H1 (cell line): Measurements from ENCODE around the gene E2F8. TPM values are rescaled to one million over a fixed set of nuclear protein-coding genes. Genes with fewer than 3 reads are reported as not detected.

Experiments
- CTCF ChIA-PET: fragments of 300-600 bp; sonication (Branson Sonifier 250); formaldehyde crosslinking; loops from one replicate; lab custom pipeline; 2021; ENCODE audit not compliant: partially characterized antibody; lab: Charles Lee
- POLR2A ChIA-PET: fragments of 300-600 bp; sonication (Branson Sonifier 250); formaldehyde crosslinking; loops from one replicate; lab custom pipeline; 2021; ENCODE audit warnings: inconsistent platforms; ENCODE audit not compliant: partially characterized antibody; lab: Charles Lee
- DNase-seq, 2 experiments: peaks; one replicate each; pipeline versions ENCODE4 v3.0.0 to v3.0.0-alpha.2; 2010 to 2022; ENCODE audit warnings: low spot score in 2 of 2, low read depth in 1 of 2, mixed read lengths in 1 of 2
- FAIRE-seq: peaks from 2 replicates; lab custom pipeline; 2011; peaks lifted over from hg19 to GRCh38; lab: Jason Lieb, UNC
- H2AFZ ChIP-seq: 2 replicates; pipeline ENCODE4 v1.8.1; 2012; ENCODE audit warnings: low read length, inconsistent platforms
- H2AK5ac ChIP-seq: 2 replicates; pipeline ENCODE4 v1.6.1; 2013; ENCODE audit warnings: low read depth, low read length
- H2BK120ac ChIP-seq: replicated peaks from 2 replicates; pipeline ENCODE3; 2013; ENCODE audit warnings: low read depth, low read length, inconsistent platforms
- H2BK12ac ChIP-seq: 2 replicates; pipeline ENCODE4 v1.6.1; 2013; ENCODE audit warnings: low read depth, low read length
- H2BK15ac ChIP-seq: 2 replicates; pipeline ENCODE4 v1.6.1; 2013; ENCODE audit warnings: low read length
- H2BK20ac ChIP-seq: 2 replicates; pipeline ENCODE4 v1.6.1; 2013; ENCODE audit warnings: low read length
- H2BK5ac ChIP-seq: 2 replicates; pipeline ENCODE4 v1.6.1; 2013; ENCODE audit warnings: low read depth, low read length
- H3K14ac ChIP-seq: 2 replicates; pipeline ENCODE4 v1.6.1; 2013; ENCODE audit warnings: inconsistent platforms; ENCODE audit not compliant: insufficient read length
- H3K18ac ChIP-seq: 2 replicates; pipeline ENCODE4 v1.6.1; 2013; ENCODE audit warnings: low read length; ENCODE audit errors: extremely low read depth
- H3K23ac ChIP-seq: 2 replicates; pipeline ENCODE4 v1.6.1; 2013; ENCODE audit warnings: inconsistent platforms; ENCODE audit not compliant: insufficient read length
- H3K23me2 ChIP-seq: 2 replicates; pipeline ENCODE4 v1.6.1; 2013; ENCODE audit warnings: low read depth, low read length
- H3K27ac ChIP-seq: 2 replicates; pipeline ENCODE4 v1.6.1; 2011; ENCODE audit warnings: low read depth, low read length, inconsistent platforms
- H3K27me3 ChIP-seq, 4 experiments: replicated peaks in 1 of 4; 1 replicate in 1 of 4; 2 replicates in 3 of 4; pipeline versions ENCODE4 v1.6.1 to v1.8.1; 2011 to 2013; ENCODE audit warnings: low read length in 3 of 4, mild to moderate bottlenecking in 3 of 4, inconsistent platforms in 2 of 4, mixed read lengths in 2 of 4, moderate library complexity in 1 of 4; ENCODE audit not compliant: control insufficient read depth in 3 of 4, insufficient read depth in 3 of 4; ENCODE audit errors: extremely low read depth in 1 of 4
- H3K36me3 ChIP-seq, 4 experiments: 2 replicates each; pipeline versions ENCODE4 v1.6.1 to v1.8.1; 2011 to 2013; ENCODE audit warnings: mild to moderate bottlenecking in 4 of 4, low read length in 3 of 4, moderate library complexity in 2 of 4, control low read depth in 1 of 4, inconsistent platforms in 1 of 4; ENCODE audit not compliant: insufficient read depth in 4 of 4, control insufficient read depth in 2 of 4
- H3K4ac ChIP-seq: replicated peaks from 2 replicates; pipeline ENCODE3; 2013; ENCODE audit warnings: low read length, low read depth, mixed read lengths, inconsistent platforms; ENCODE audit not compliant: insufficient read length
- H3K4me1 ChIP-seq, 4 experiments: replicated peaks in 1 of 4; 1 replicate in 1 of 4; 2 replicates in 3 of 4; pipeline versions ENCODE4 v1.6.1 to v1.8.1; 2011 to 2013; ENCODE audit warnings: low read length in 3 of 4, inconsistent platforms in 2 of 4, mixed read lengths in 1 of 4; ENCODE audit not compliant: insufficient read depth in 4 of 4, control insufficient read depth in 3 of 4
- H3K4me2 ChIP-seq, 2 experiments: 2 replicates each; pipeline versions ENCODE4 v1.6.1 to v1.8.1; 2011 to 2013; ENCODE audit warnings: low read depth in 2 of 2, low read length in 2 of 2, control low read depth in 1 of 2, inconsistent platforms in 1 of 2, mild to moderate bottlenecking in 1 of 2; ENCODE audit not compliant: insufficient read depth in 1 of 2
- H3K4me3 ChIP-seq, 4 experiments: fragments of 200-600, 300-600 bp in 1 of 4; sonication (generic), shearing (Covaris generic), sonication (Bioruptor Twin) in 1 of 4; 2 replicates each; pipeline versions ENCODE4 v1.5.1 to v1.8.1; 2011 to 2016; ENCODE audit warnings: low read length in 4 of 4, low read depth in 3 of 4, control low read depth in 2 of 4, inconsistent platforms in 2 of 4, mild to moderate bottlenecking in 2 of 4, mixed read lengths in 1 of 4, moderate library complexity in 1 of 4; ENCODE audit not compliant: insufficient read depth in 2 of 4; ENCODE audit errors: extremely low read depth in 1 of 4
- H3K56ac ChIP-seq: replicated peaks from 2 replicates; pipeline ENCODE3; 2013; ENCODE audit warnings: low read depth, mild to moderate bottlenecking, mixed read lengths, low read length, inconsistent platforms; ENCODE audit not compliant: insufficient read length
- H3K79me1 ChIP-seq: 2 replicates; pipeline ENCODE4 v1.6.1; 2013; ENCODE audit warnings: low read depth, low read length, control low read depth
- H3K79me2 ChIP-seq, 2 experiments: 2 replicates each; pipeline versions ENCODE4 v1.6.1 to v1.8.1; 2012 to 2013; ENCODE audit warnings: low read length in 2 of 2, mild to moderate bottlenecking in 2 of 2, inconsistent platforms in 1 of 2; ENCODE audit not compliant: insufficient read depth in 2 of 2, control insufficient read depth in 1 of 2
- H3K9ac ChIP-seq, 4 experiments: replicated peaks in 1 of 4; 1 replicate in 1 of 4; 2 replicates in 3 of 4; pipeline versions ENCODE4 v1.6.1 to v1.8.1; 2011 to 2013; ENCODE audit warnings: low read depth in 3 of 4, low read length in 3 of 4, control low read depth in 2 of 4, mild to moderate bottlenecking in 2 of 4, moderate library complexity in 2 of 4, inconsistent platforms in 1 of 4; ENCODE audit errors: extremely low read depth in 1 of 4
- H3K9me3 ChIP-seq, 2 experiments: 2 replicates each; pipeline versions ENCODE4 v1.6.1 to v1.8.1; 2012 to 2013; ENCODE audit warnings: mild to moderate bottlenecking in 2 of 2, moderate library complexity in 2 of 2, control low read depth in 1 of 2, inconsistent platforms in 1 of 2, low read depth in 1 of 2, low read length in 1 of 2, mixed read lengths in 1 of 2; ENCODE audit not compliant: insufficient read depth in 2 of 2
- H4K20me1 ChIP-seq, 2 experiments: replicated peaks in 1 of 2; 2 replicates each; pipeline versions ENCODE3 to v1.8.1; 2011 to 2013; ENCODE audit warnings: inconsistent platforms in 2 of 2, low read length in 2 of 2, mild to moderate bottlenecking in 1 of 2; ENCODE audit not compliant: insufficient read depth in 2 of 2, control insufficient read depth in 1 of 2
- H4K5ac ChIP-seq: 2 replicates; pipeline ENCODE4 v1.6.1; 2013; ENCODE audit warnings: low read length, low read depth, mixed read lengths, inconsistent platforms; ENCODE audit not compliant: insufficient read length
- H4K8ac ChIP-seq: 2 replicates; pipeline ENCODE4 v1.8.0; 2013; ENCODE audit warnings: mild to moderate bottlenecking, moderate library complexity, low read length, inconsistent platforms; ENCODE audit not compliant: insufficient read depth; ENCODE audit errors: extremely low read depth
- H4K91ac ChIP-seq: replicated peaks from 2 replicates; pipeline ENCODE3; 2013; ENCODE audit warnings: low read length, mixed read lengths, inconsistent platforms; ENCODE audit not compliant: insufficient read length
- BRCA1 ChIP-seq: IDR thresholded peaks from 2 replicates; pipeline ENCODE4 v1.6.1; 2012; ENCODE audit warnings: low read depth, low read length, improper control_type of control experiment
- CEBPB ChIP-seq: IDR thresholded peaks from 2 replicates; pipeline ENCODE4 v1.6.1; 2012; ENCODE audit warnings: low read depth, low read length
- E2F6 ChIP-seq: IDR thresholded peaks from 2 replicates; pipeline ENCODE4 v1.6.1; 2012; ENCODE audit warnings: inconsistent platforms
- EGR1 ChIP-seq: IDR thresholded peaks from 2 replicates; pipeline ENCODE4 v1.6.1; 2011; ENCODE audit warnings: low read depth, low read length, borderline replicate concordance
- HDAC2 ChIP-seq, 2 experiments: fragments of 300-600 bp in 1 of 2; sonication (generic) in 1 of 2; IDR thresholded peaks; 2 replicates each; pipeline ENCODE4 v1.6.1; 2011 to 2012; ENCODE audit warnings: low read depth in 2 of 2, low read length in 2 of 2, mild to moderate bottlenecking in 2 of 2, moderate library complexity in 2 of 2, borderline replicate concordance in 1 of 2, inconsistent platforms in 1 of 2
- KDM5A ChIP-seq: fragments of 200-600 bp; IDR thresholded peaks from 2 replicates; pipeline ENCODE4 v1.7.1; 2012; ENCODE audit warnings: mild to moderate bottlenecking, low read length, inconsistent platforms, mixed read lengths
- RBBP5 ChIP-seq: IDR thresholded peaks from 2 replicates; pipeline ENCODE4 v1.7.1; 2012; ENCODE audit warnings: low read depth, mild to moderate bottlenecking, inconsistent platforms, low read length, moderate library complexity, borderline replicate concordance
- SP4 ChIP-seq: IDR thresholded peaks from 2 replicates; pipeline ENCODE4 v1.6.1; 2012; ENCODE audit warnings: low read length, inconsistent platforms
- SRF ChIP-seq: IDR thresholded peaks from 2 replicates; pipeline ENCODE4 v1.6.1; 2011; ENCODE audit warnings: mild to moderate bottlenecking, low read depth, low read length, moderate library complexity
- TCF12 ChIP-seq: IDR thresholded peaks from 2 replicates; pipeline ENCODE4 v1.6.1; 2011; ENCODE audit warnings: low read depth, mild to moderate bottlenecking, low read length
- WGBS, 2 experiments: shearing (Covaris generic) in 1 of 2; methylation state at CpG; one replicate each; pipeline versions ENCODE4 v1.1.6 to v1.1.7; 2013 to 2015; ENCODE audit warnings: low lambda C conversion rate in 2 of 2, mixed read lengths in 2 of 2, inconsistent platforms in 1 of 2, low coverage in 1 of 2, missing lambda C conversion rate in 1 of 2; ENCODE audit not compliant: insufficient replicate concordance in 2 of 2, insufficient coverage in 1 of 2, insufficient read length in 1 of 2; ENCODE audit errors: extremely low coverage in 1 of 2, missing lambda C conversion rate in 1 of 2; 5-methylcytosine and 5-hydroxymethylcytosine counted together
- polyA plus RNA-seq, 7 experiments: library from polyadenylated mRNA; depleted of rRNA in 3 of 7; stranded (reverse) in 5 of 7; unstranded in 2 of 7; fragments of >200 nt in 5 of 7; fragments of 200-250 nt in 2 of 7; gene quantifications; 1 replicate in 5 of 7; 2 replicates in 1 of 7; 4 replicates in 1 of 7; pipeline versions ENCODE4 v1.2.1 to v1.2.3, GENCODE V29; 2011 to 2013; ENCODE audit warnings: missing spikeins in 2 of 7, mixed read lengths in 2 of 7
- total RNA-seq: library from RNA; stranded (reverse); fragmentation: NEBNext Ultra II Directional; extraction: Animal tissue kit (Norgen Biotek cat#: 25700); gene quantifications from 2 replicates; pipeline ENCODE4 v1.2.1, GENCODE V29; 2021

Gene E2F8
- total and polyA plus RNA-seq, 2 of the 8 experiments (the other 6 are each of a cell fraction or from before 2014, with no cell fraction given), result 5.4 to 11.4 TPM

DNA sequence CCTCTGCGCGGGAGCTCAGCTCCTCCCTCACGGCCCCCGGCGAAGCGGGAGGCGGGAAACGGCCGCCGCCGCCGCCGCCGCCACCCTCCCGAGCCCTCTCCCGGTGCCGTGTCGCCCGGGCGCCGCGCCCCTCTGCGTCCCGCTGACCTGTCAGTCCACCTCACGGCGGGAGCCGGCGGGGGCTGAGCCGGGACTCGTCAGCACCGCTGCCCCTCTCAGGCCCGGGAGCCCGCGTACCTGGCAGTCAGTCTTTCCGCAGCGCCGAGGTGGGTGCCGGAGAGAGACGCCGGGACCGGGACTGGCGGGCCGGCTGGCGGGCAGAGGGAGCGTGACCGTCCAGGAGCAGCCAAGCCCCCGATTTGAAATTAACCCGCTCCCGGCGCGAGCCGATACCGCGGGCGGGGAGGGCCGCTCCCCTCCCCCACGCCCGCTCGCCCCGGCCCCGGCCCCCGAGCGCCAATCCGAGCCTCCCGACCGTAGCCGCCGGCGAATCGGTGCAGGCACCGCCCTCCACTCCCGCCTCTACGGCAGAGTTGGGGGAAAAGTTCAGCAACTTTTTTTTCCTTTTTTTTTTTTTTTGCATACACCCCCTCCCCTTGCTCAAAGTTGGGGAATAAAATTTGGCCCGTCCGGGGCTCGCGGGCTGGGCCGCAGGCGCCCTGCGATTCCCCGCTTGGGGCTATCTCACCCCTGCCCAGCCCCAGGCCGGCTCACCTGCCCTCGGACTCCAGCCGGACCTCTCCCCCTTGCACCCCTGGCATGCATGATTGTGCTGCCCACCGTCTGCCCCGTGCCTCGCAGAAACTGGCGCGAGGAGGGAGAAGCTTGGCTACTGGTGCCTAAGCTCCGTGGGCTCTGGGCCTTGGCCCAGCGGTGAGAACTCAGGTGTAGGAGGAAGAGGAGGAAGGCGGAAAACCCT, 774 bp upstream of the E2F8 start:
- no peak overlapping the region; the same call in 1 of the 2 replicates for H2BK15ac ChIP-seq
- 7% methylated on average over 16 of the region's 92 CpGs; no CpG with 5 or more reads in 1 of the 2 experiments for WGBS, 2 experiments
- H3K9me3 ChIP-seq, result no peaks in the 10 kb centered on the region
- 0 out of 2 replicates have a peak overlapping the region, but pooled peaks have one; percentile 36 for H4K8ac ChIP-seq
- peak overlapping the region; percentile 65; the same call in 1 of the 2 replicates for H3K27ac ChIP-seq
- H3K79me1 ChIP-seq, result no peaks in the 10 kb centered on the region
- H4K5ac ChIP-seq, result peak overlapping the region; percentile 67
- H2BK20ac ChIP-seq, result no peak overlapping the region
- H2AFZ ChIP-seq, result peak overlapping the region; percentile 90; the same call in 1 of the 2 replicates
- no peak overlapping the region for H2AK5ac ChIP-seq
- H3K4me2 ChIP-seq, result peak overlapping the region; percentile 94 to 100
- H3K36me3 ChIP-seq, result peaks cover 0 to 10% (median 6%) of the 10 kb centered on the region in 4 experiments; a peak in 4 of 8 replicates
- H3K4me1 ChIP-seq, result peaks cover 0 to 7% (median 3%) of the 10 kb centered on the region in 4 experiments; a peak in 3 of 7 replicates
- H4K91ac ChIP-seq, result no peak overlapping the region
- H3K4ac ChIP-seq, result peak overlapping the region; percentile 95
- no peak overlapping the region; the same call in 1 of the 2 replicates for H2BK5ac ChIP-seq
- POLR2A ChIA-PET, result interaction anchor here (0.6 to 2.0 kb wide), 9 partner anchors 12 to 170 kb away, joined by 3 to 9 read pairs (median 3); no protein-coding TSS in a partner anchor
- H3K18ac ChIP-seq, result peak overlapping the region; percentile 91
- peaks cover 9 to 28% (median 20%) of the 10 kb centered on the region in 4 experiments for H3K27me3 ChIP-seq
- H3K9ac ChIP-seq, result peak overlapping the region; percentile 26 to 94 (median 66); a peak in 6 of 7 replicates
- no peak overlapping the region for H3K23ac ChIP-seq
- no peak overlapping the region for H2BK120ac ChIP-seq
- H2BK12ac ChIP-seq, result peak overlapping the region; percentile 71; the same call in 1 of the 2 replicates
- DNase-seq (peak in 1 of 2 experiments; percentile 83), FAIRE-seq (no peak)
- H3K14ac ChIP-seq, result no peak overlapping the region
- CTCF ChIA-PET, result interaction anchor here (0.9 kb wide), 1 partner anchor 40 kb away, joined by 3 read pairs; no protein-coding TSS in a partner anchor
- peak overlapping the region; percentile 52 to 88 (median 71) for H3K4me3 ChIP-seq
- peaks cover 13% of the 10 kb centered on the region for H3K23me2 ChIP-seq
- peak overlapping the region; percentile 43 for H3K56ac ChIP-seq
- no peaks in the 10 kb centered on the region for H3K79me2 ChIP-seq
- peaks cover 0 to 2% of the 10 kb centered on the region in 2 experiments for H4K20me1 ChIP-seq
- no peak for TF ChIP-seq SRF
- TF ChIP-seq SP4, result no peak
- TF ChIP-seq RBBP5, result peak; percentile 42; the same call in 1 of the 2 replicates
- TF ChIP-seq KDM5A, result no peak
- TF ChIP-seq TCF12, result no peak
- no peak; a peak in 1 of 4 replicates for TF ChIP-seq HDAC2 (IDR thresholded peaks at IDR 0.05; ENCODE audit: borderline replicate concordance in 1 of 2, low read depth in 2 of 2, low read length in 2 of 2)
- no peak for TF ChIP-seq EGR1
- no peak for TF ChIP-seq BRCA1
- TF ChIP-seq E2F6, result peak; percentile 82
- TF ChIP-seq CEBPB, result no peak
